Measurements from ENCODE around the gene PLA2G3.

The PLA2G3 gene

GRCh38 chr22:31095637-31096249, 44.6 kb downstream of the PLA2G3 start:
- Histone ChIP-seq H3K4me3 (ENCODE audit: low read depth in 1 of 2, low read length in 2 of 2) (no peak overlapping the region), H3K4me2 (ENCODE audit: insufficient read depth, low read length) (no peak overlapping the region), H3K79me2 (ENCODE audit: insufficient read depth, low read length) (no peaks in the 10 kb centered on the region), H2AFZ (ENCODE audit: low read depth, low read length) (no peak overlapping the region), H3K36me3 (ENCODE audit: insufficient read depth, low read length) (peaks cover 65% of the 10 kb centered on the region), H3K9ac (ENCODE audit: low read depth, low read length) (no peak overlapping the region), H3K27ac (ENCODE audit: low read length) (no peak overlapping the region), H3K4me1 (ENCODE audit: insufficient read depth, low read length) (no peaks in the 10 kb centered on the region), H4K20me1 (ENCODE audit: insufficient read depth, low read length) (no peaks in the 10 kb centered on the region), H3K9me3 (ENCODE audit: insufficient read depth, low read length, severe bottlenecking) (no peaks in the 10 kb centered on the region), H3K27me3 (ENCODE audit: insufficient read depth, low read length, poor library complexity) (no peaks in the 10 kb centered on the region)
- ATAC-seq (ENCODE audit: insufficient read depth, low read depth) (no peak), DNase-seq (no peak)
- no peak for TF ChIP-seq EZH2 (IDR thresholded peaks at IDR 0.05; ENCODE audit: borderline replicate concordance, low read depth, low read length, severe bottlenecking)
- no peak for TF ChIP-seq CTCF (IDR thresholded peaks at IDR 0.05; ENCODE audit: borderline replicate concordance, extremely low read depth, low read length, poor library complexity, severe bottlenecking)

DNA sequence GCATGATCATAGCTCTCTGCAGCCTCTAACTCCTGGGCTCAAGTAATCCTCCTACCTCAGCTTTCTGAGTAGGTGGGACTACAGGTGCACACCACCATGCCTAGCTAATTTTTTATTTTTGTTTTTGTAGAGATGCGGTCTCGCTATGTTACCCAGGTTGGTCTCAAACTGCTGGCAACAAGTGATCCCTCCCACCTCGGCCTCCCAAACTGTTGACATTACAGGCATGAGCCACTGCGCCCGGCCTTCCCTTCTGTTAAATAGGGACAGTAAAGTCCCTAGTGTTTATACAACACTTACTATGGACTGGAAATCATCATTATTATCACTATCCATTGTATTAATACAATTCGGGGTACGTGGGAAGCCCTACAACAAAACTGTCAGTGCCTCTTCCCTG, 45.6 kb downstream of the PLA2G3 start:
- no peak overlapping the region for H3K9ac ChIP-seq (ENCODE audit: low read depth, low read length)
- no peaks in the 10 kb centered on the region for H3K4me1 ChIP-seq (ENCODE audit: insufficient read depth, low read length)
- H3K4me2 ChIP-seq (ENCODE audit: insufficient read depth, low read length) = no peak overlapping the region
- H4K20me1 ChIP-seq (ENCODE audit: insufficient read depth, low read length) = no peaks in the 10 kb centered on the region
- TF ChIP-seq EZH2 (IDR thresholded peaks at IDR 0.05; ENCODE audit: borderline replicate concordance, low read depth, low read length, severe bottlenecking) = no peak
- no peak for TF ChIP-seq CTCF (IDR thresholded peaks at IDR 0.05; ENCODE audit: borderline replicate concordance, extremely low read depth, low read length, poor library complexity, severe bottlenecking)
- H3K4me3 ChIP-seq (ENCODE audit: low read depth in 1 of 2, low read length in 2 of 2) = no peak overlapping the region
- peaks cover 73% of the 10 kb centered on the region for H3K36me3 ChIP-seq (ENCODE audit: insufficient read depth, low read length)
- no peak overlapping the region for H2AFZ ChIP-seq (ENCODE audit: low read depth, low read length)
- no peaks in the 10 kb centered on the region for H3K79me2 ChIP-seq (ENCODE audit: insufficient read depth, low read length)
- H3K27me3 ChIP-seq (ENCODE audit: insufficient read depth, low read length, poor library complexity) = no peaks in the 10 kb centered on the region
- ATAC-seq (ENCODE audit: insufficient read depth, low read depth) = no peak
- H3K27ac ChIP-seq (ENCODE audit: low read length) = no peak overlapping the region
- no peaks in the 10 kb centered on the region for H3K9me3 ChIP-seq (ENCODE audit: insufficient read depth, low read length, severe bottlenecking)
- DNase-seq = no peak

GRCh38 chr22:31094021-31094551, 46.2 kb downstream of the PLA2G3 start:
- Histone ChIP-seq H3K9me3 (ENCODE audit: insufficient read depth, low read length, severe bottlenecking) (no peaks in the 10 kb centered on the region), H3K36me3 (ENCODE audit: insufficient read depth, low read length) (peaks cover 73% of the 10 kb centered on the region), H3K9ac (ENCODE audit: low read depth, low read length) (no peak overlapping the region), H3K4me3 (ENCODE audit: low read depth in 1 of 2, low read length in 2 of 2) (no peak overlapping the region), H3K4me1 (ENCODE audit: insufficient read depth, low read length) (no peaks in the 10 kb centered on the region), H2AFZ (ENCODE audit: low read depth, low read length) (no peak overlapping the region), H3K27ac (ENCODE audit: low read length) (no peak overlapping the region), H3K4me2 (ENCODE audit: insufficient read depth, low read length) (no peak overlapping the region), H3K27me3 (ENCODE audit: insufficient read depth, low read length, poor library complexity) (no peaks in the 10 kb centered on the region), H4K20me1 (ENCODE audit: insufficient read depth, low read length) (no peaks in the 10 kb centered on the region; the same call in 1 of the 2 replicates), H3K79me2 (ENCODE audit: insufficient read depth, low read length) (no peaks in the 10 kb centered on the region)
- ATAC-seq (ENCODE audit: insufficient read depth, low read depth) (no peak), DNase-seq (no peak)
- TF ChIP-seq CTCF (IDR thresholded peaks at IDR 0.05; ENCODE audit: borderline replicate concordance, extremely low read depth, low read length, poor library complexity, severe bottlenecking) = no peak

Data from DND-41 (cell line).